WI38 (cell line): ENCODE data around the gene DLGAP1.

Source experiments
- H3K4me3 ChIP-seq: 2 replicates; pipeline ENCODE4 v1.5.1; 2011; ENCODE audit warnings: low read depth, mild to moderate bottlenecking, control low read depth, low read length
- TF ChIP-seq, protein P1 (sequence below): IDR thresholded peaks from 2 replicates; pipeline ENCODE4 v1.5.1; 2012; ENCODE audit warnings: low read depth, mild to moderate bottlenecking, control low read depth, low read length

DLGAP1 gene

DNA sequence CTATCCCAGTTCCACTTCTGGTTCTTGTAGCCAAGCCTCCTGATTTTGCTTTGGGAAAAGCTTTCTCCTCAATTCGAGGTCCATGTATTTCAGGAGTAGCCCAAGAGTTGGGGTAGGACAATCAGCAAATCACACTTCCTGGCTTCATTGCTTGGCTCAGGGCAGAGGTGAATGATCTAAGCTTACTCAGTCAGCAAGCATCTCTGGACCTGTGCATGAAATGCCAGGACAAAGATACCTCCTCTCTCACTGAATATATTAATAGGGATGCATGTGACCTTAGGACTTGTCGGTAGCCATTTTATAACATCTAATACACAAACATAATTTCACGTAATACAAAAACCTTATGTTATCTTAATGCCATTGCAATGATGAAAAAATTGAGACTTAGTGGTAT lies 632.0 kb downstream of the DLGAP1 start:
- no peak overlapping the region for H3K4me3 ChIP-seq
- TF ChIP-seq, protein P1, sequence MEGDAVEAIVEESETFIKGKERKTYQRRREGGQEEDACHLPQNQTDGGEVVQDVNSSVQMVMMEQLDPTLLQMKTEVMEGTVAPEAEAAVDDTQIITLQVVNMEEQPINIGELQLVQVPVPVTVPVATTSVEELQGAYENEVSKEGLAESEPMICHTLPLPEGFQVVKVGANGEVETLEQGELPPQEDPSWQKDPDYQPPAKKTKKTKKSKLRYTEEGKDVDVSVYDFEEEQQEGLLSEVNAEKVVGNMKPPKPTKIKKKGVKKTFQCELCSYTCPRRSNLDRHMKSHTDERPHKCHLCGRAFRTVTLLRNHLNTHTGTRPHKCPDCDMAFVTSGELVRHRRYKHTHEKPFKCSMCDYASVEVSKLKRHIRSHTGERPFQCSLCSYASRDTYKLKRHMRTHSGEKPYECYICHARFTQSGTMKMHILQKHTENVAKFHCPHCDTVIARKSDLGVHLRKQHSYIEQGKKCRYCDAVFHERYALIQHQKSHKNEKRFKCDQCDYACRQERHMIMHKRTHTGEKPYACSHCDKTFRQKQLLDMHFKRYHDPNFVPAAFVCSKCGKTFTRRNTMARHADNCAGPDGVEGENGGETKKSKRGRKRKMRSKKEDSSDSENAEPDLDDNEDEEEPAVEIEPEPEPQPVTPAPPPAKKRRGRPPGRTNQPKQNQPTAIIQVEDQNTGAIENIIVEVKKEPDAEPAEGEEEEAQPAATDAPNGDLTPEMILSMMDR: no peak

DNA sequence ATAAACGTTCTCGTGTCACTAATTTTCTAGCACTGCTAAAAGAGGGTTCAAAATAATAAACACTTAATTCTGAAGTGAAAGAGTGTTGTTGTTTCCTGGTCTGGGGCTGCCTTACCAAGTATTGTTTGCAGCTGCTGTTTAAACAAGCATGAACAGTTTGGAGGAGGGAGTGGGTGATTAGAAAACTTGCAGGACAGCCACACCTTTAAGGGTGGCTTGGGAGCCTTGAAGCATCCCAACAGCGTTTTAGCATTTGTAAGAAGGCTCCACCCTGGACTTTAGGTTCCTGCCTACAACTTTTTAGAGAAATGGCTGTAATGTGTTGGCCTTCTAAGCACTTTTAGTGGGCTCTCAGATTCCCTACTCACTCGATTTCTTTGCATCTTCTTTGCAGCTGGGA lies 633.6 kb downstream of the DLGAP1 start:
- TF ChIP-seq, protein P1: no peak
- no peak overlapping the region for H3K4me3 ChIP-seq

DNA sequence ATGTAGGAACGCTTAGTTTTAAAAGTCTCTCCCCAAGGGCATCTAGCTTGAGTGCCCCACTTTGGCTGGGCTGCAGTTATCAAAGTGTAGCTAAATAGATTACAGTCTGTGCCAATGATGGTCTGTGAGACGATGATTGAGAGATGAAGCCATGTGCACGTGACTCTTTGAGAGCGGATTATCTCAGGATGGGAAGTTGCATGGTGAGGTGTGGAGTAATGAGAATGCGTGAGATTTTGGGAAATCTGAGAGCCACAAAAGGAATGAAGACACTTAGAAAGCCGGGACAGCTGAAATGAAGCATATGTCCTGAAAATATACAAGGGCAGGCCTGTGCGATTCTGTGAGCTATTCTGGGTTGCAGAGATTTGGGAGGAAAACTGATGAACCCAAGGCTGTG lies 635.1 kb downstream of the DLGAP1 start:
- TF ChIP-seq, protein P1: no peak
- H3K4me3 ChIP-seq: no peak overlapping the region

GRCh38 chr18:3816610-3817363 lies 638.3 kb downstream of the DLGAP1 start:
- no peak overlapping the region for H3K4me3 ChIP-seq
- TF ChIP-seq, protein P1: no peak

- TF ChIP-seq, protein P1: no peak
- H3K4me3 ChIP-seq: no peak overlapping the region
Observed at GRCh38 chr18:3815991-3816390, 639.1 kb downstream of the DLGAP1 start.

- H3K4me3 ChIP-seq: no peak overlapping the region
- TF ChIP-seq, protein P1: no peak
Observed at GRCh38 chr18:3814816-3815215, 640.3 kb downstream of the DLGAP1 start.

- no peak overlapping the region for H3K4me3 ChIP-seq
- TF ChIP-seq, protein P1: no peak
Observed at GRCh38 chr18:3810296-3810695, 644.8 kb downstream of the DLGAP1 start.
